NB4 (cell line): ENCODE results near the gene TPRA1.

Source experiments
- DNase-seq: peaks from one replicate; pipeline ENCODE4 v3.0.0; 2010; ENCODE audit warnings: low read depth
- H3K4me3 ChIP-seq: one replicate; pipeline ENCODE4 v1.5.1; 2011; ENCODE audit warnings: mild to moderate bottlenecking, low read depth, low read length, moderate library complexity
- MYC ChIP-seq: IDR thresholded peaks from 2 replicates; pipeline ENCODE4 v1.6.1; 2011; ENCODE audit warnings: low read depth, low read length
- POLR2A ChIP-seq: IDR thresholded peaks from 2 replicates; pipeline ENCODE4 v1.6.1; 2011; ENCODE audit warnings: mild to moderate bottlenecking; ENCODE audit not compliant: insufficient read length; ENCODE audit errors: extremely low read depth
- TF ChIP-seq, protein P1 (sequence below): IDR thresholded peaks from 2 replicates; pipeline ENCODE4 v1.6.1; 2011; ENCODE audit warnings: low read depth, low read length
- TF ChIP-seq, protein P2 (sequence below): IDR thresholded peaks from one replicate; pipeline ENCODE4 v1.5.1; 2012; ENCODE audit warnings: low read depth, low read length

TPRA1 gene

DNA sequence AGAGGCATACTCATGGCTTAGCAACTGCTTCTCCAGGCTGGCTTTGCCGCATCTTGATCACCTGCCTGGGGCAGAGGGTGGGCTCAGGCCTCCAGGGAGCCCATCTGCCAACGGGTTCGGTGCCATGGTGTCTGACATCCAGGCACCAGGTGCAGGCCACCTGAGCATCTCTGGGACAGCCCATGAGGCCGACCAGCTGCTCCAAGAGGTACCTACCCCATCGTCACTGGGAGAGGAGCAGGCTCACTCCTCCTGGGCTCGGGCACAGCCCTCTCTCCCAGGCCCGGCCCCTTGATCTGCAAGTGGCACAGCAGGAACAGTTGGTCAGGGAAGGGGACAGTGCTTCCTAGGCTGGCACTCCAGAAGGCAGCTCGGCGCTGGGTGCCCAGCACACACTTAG is 21.9 kb downstream of the TPRA1 start:
- DNase-seq = no peak
- H3K4me3 ChIP-seq = no peak overlapping the region
- TF ChIP-seq, protein P1, sequence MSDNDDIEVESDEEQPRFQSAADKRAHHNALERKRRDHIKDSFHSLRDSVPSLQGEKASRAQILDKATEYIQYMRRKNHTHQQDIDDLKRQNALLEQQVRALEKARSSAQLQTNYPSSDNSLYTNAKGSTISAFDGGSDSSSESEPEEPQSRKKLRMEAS = no peak
- TF ChIP-seq, protein P2, sequence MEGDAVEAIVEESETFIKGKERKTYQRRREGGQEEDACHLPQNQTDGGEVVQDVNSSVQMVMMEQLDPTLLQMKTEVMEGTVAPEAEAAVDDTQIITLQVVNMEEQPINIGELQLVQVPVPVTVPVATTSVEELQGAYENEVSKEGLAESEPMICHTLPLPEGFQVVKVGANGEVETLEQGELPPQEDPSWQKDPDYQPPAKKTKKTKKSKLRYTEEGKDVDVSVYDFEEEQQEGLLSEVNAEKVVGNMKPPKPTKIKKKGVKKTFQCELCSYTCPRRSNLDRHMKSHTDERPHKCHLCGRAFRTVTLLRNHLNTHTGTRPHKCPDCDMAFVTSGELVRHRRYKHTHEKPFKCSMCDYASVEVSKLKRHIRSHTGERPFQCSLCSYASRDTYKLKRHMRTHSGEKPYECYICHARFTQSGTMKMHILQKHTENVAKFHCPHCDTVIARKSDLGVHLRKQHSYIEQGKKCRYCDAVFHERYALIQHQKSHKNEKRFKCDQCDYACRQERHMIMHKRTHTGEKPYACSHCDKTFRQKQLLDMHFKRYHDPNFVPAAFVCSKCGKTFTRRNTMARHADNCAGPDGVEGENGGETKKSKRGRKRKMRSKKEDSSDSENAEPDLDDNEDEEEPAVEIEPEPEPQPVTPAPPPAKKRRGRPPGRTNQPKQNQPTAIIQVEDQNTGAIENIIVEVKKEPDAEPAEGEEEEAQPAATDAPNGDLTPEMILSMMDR = no peak
- TF ChIP-seq MYC (no peak), POLR2A (no peak)

DNA sequence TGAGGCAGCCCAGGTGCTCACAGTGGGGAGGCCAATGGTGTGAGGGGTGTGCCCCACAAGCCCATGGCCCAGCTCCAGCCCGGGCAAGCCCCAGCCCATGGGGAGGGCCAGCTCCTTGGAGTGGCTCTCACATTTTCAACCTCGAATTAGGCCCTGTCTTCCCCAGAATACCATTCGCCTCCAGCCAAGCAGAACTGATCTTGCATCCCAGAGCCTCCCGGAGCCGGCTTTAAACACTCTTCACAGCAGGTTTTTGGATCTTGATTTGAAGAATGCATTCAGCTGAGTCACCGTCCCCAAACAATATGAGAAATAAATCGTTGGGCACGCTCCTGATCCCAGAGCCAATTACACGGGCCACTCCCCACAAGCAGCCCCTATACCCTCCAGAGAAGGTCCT is 23.7 kb downstream of the TPRA1 start:
- DNase-seq = no peak
- no peak overlapping the region for H3K4me3 ChIP-seq
- TF ChIP-seq, protein P1 = no peak
- TF ChIP-seq, protein P2 = no peak
- no peak for TF ChIP-seq POLR2A
- TF ChIP-seq MYC = no peak

DNA sequence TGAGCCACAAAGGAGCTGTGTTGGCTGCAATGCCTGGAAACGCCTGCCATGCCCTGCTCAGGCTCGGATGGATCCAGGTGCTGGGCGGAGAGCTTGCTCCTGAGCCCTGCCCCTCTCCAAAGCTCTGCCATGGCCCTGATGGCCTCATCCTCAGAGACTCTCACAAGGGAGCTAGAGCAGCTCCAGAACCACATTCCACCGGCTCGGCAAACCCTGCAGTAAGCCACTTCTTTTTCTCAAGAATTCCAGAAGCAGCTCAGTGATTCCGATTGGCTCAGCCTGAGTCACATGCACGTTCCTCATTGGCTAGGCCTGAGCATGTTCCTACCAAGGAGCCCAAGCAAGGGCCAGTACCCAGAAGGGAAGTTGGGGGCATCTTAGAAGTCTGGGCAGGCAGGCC is 24.8 kb downstream of the TPRA1 start:
- no peak overlapping the region for H3K4me3 ChIP-seq
- DNase-seq = no peak
- no peak for TF ChIP-seq MYC
- TF ChIP-seq POLR2A = no peak
- TF ChIP-seq, protein P1 = no peak
- TF ChIP-seq, protein P2 = no peak

DNA sequence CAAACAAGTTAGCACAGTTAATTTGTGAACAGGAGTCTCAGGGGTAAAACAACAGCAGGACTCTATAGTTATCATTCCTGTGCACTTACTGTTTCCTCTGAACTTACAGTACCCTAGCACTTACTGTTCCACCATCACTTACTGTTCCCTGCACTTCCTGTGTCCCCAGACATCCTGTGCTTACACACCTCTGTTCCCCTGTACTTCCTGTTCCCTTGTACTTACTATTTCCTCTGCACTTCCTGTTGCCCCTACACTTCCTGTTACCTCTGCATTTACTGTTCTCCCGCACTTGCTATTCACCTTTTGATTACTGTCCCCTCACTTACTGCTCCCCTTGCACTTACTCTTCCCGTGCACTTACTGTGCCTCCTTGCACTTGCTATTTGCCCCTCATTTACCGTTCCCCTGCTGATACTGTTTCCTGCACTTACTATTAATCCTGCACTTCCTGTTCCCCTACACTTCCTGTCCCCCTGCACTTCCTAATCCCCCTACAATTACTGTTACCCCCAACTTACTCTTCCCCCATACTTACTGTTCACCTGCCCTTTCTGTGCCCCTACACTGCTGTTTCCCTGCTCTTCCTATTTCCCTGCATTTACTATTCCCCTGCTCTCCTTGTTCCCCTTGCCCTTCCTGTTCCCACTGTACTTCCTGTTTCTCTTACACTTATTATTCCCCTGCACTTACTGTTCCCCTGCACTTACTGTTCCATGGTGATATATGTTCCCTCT is 30.3 kb downstream of the TPRA1 start:
- TF ChIP-seq, protein P2 = no peak
- no peak for TF ChIP-seq POLR2A
- TF ChIP-seq, protein P1 = no peak
- no peak for TF ChIP-seq MYC
- no peak for DNase-seq
- no peak overlapping the region for H3K4me3 ChIP-seq

DNA sequence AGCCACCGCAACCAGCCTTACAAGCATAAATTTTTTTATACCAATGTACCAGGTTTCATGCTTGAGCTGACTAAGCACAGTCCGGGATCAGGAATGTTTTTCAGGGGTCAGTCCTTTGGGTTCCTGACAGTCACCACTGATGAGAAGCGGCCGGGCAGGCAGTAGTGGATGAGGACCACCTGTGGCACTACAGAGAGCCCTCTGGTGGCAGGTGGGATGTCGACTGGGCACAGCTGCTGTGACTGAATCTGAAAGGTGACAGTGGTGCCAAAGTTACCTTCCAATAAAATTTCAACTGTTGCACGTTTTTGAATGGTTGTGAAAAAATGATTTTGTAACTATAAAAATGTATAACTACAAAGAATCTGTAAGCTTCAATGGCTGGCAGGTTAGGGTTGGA is 34.0 kb downstream of the TPRA1 start:
- TF ChIP-seq, protein P1 = no peak
- TF ChIP-seq, protein P2 = no peak
- no peak for TF ChIP-seq MYC
- no peak for TF ChIP-seq POLR2A
- no peak for DNase-seq
- no peak overlapping the region for H3K4me3 ChIP-seq

DNA sequence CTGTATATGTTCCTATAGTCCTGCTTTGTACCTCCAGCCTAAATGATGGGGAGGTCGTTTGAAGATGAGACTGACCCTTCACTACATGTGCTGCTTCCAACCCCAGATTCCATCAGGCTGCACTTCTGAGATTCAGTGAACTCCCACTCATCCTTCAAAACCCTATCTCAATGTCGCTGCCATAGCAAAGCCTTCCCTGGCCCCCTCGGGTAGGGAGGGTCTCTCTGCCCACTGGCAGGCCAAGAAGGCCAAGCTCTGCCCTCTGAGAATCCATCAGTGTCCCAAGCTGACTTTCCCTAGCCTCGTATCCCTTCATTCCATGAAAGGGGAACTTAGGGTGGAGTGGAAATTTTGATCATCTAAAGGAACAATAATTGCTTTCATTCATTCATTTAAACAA is 35.4 kb downstream of the TPRA1 start:
- H3K4me3 ChIP-seq = no peak overlapping the region
- no peak for DNase-seq
- TF ChIP-seq POLR2A (no peak), MYC (no peak)
- TF ChIP-seq, protein P1 = no peak
- TF ChIP-seq, protein P2 = no peak
